Measurements from ENCODE around the gene CD46.

CD46 gene

DNA sequence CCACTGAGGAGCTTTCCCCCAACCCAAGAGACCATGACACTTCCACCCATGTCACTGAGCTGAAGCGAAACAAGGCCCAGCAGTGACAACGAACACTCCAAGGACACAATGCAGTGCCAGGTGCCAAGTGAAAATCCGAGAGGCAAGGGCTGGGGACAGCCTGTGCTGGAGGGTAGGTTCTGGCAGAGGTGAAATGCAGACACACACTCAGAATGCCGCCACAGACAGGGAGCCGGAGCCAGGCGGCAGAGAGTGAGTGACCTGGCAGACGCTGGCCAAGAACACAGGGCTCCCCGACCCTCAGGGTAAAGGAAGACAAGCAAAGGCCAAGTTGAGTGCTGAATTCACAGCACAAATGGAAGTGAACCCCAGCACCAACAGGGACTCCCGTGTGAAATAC lies 78.9 kb downstream of the CD46 start:
- Histone ChIP-seq H4K20me1 (ENCODE audit: control insufficient read depth, insufficient read depth, low read depth, low read length) (no peaks in the 10 kb centered on the region), H3K4me2 (ENCODE audit: low read length) (no peak overlapping the region), H3K36me3 (ENCODE audit: control insufficient read depth, low read length) (no peaks in the 10 kb centered on the region), H3K9me2 (replicated peaks; ENCODE audit: control insufficient read depth, low read length) (no peaks in the 10 kb centered on the region), H3K27ac (ENCODE audit: low read depth, low read length) (no peak overlapping the region), H3F3A (ENCODE audit: control insufficient read depth, insufficient read depth) (peaks cover 3% of the 10 kb centered on the region; the same call in 1 of the 2 replicates), H3K79me2 (ENCODE audit: control insufficient read depth, low read length) (no peaks in the 10 kb centered on the region), H3K27me3 (ENCODE audit: control insufficient read depth, low read length) (no peaks in the 10 kb centered on the region), H3K4me1 (ENCODE audit: control insufficient read depth, low read length) (peaks cover 26% of the 10 kb centered on the region), H3K4me3 (ENCODE audit: low read length) (no peak overlapping the region), H3K9me3 (ENCODE audit: control insufficient read depth, insufficient read depth, low read length) (no peaks in the 10 kb centered on the region)
- TF ChIP-seq, protein P1, sequence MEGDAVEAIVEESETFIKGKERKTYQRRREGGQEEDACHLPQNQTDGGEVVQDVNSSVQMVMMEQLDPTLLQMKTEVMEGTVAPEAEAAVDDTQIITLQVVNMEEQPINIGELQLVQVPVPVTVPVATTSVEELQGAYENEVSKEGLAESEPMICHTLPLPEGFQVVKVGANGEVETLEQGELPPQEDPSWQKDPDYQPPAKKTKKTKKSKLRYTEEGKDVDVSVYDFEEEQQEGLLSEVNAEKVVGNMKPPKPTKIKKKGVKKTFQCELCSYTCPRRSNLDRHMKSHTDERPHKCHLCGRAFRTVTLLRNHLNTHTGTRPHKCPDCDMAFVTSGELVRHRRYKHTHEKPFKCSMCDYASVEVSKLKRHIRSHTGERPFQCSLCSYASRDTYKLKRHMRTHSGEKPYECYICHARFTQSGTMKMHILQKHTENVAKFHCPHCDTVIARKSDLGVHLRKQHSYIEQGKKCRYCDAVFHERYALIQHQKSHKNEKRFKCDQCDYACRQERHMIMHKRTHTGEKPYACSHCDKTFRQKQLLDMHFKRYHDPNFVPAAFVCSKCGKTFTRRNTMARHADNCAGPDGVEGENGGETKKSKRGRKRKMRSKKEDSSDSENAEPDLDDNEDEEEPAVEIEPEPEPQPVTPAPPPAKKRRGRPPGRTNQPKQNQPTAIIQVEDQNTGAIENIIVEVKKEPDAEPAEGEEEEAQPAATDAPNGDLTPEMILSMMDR (IDR thresholded peaks at IDR 0.05; ENCODE audit: low read depth, low read length, poor library complexity, severe bottlenecking): no peak
- TF ChIP-seq EZH2phosphoT487 (IDR thresholded peaks at IDR 0.05; ENCODE audit: borderline replicate concordance, low read length): no peak

DNA sequence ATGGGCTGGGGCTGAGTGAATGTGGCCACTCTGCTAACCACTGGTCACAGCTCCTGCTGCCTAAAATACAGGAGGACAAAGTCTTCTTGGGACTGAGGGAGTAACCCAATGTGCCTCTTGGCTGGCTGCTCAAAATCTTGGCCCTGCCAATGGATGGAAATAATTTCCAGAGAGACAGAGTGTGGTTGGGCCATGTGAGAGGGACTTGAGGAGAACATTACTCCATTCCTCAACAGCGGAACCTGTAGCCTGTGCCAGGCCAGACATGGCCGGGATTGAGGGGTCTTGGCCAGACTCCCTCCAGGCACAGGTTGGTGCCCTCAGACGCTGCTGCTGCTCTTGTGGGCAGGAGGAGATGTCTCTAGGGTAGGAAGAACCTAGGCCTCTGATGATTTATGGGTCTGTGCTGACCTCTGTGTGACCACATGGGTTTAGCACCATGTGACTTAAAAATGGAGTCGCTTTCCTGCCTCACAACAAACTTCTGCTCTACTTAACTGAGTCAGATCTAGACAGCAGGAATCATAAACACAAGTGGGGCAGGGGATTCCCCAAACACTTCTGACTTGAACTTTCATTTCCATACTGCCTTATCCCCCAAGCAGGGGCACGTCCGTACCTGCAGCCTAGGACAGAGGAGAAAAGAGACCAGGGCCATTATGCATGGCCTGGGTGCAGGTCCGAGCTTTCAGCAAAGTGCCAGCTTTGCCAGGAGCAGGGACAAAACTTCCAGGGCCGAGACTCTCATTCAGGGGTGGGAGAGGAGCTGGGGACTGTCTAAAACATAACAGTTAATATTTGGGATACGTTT lies 79.9 kb downstream of the CD46 start:
- H4K20me1 ChIP-seq (ENCODE audit: control insufficient read depth, insufficient read depth, low read depth, low read length): no peaks in the 10 kb centered on the region
- peaks cover 17% of the 10 kb centered on the region for H3K4me1 ChIP-seq (ENCODE audit: control insufficient read depth, low read length)
- no peaks in the 10 kb centered on the region for H3K27me3 ChIP-seq (ENCODE audit: control insufficient read depth, low read length)
- no peak overlapping the region for H3K4me3 ChIP-seq (ENCODE audit: low read length)
- H3K79me2 ChIP-seq (ENCODE audit: control insufficient read depth, low read length): no peaks in the 10 kb centered on the region
- no peaks in the 10 kb centered on the region for H3K36me3 ChIP-seq (ENCODE audit: control insufficient read depth, low read length)
- no peaks in the 10 kb centered on the region for H3K9me3 ChIP-seq (ENCODE audit: control insufficient read depth, insufficient read depth, low read length)
- no peak overlapping the region for H3K27ac ChIP-seq (ENCODE audit: low read depth, low read length)
- H3F3A ChIP-seq (ENCODE audit: control insufficient read depth, insufficient read depth): no peaks in the 10 kb centered on the region
- H3K9me2 ChIP-seq (replicated peaks; ENCODE audit: control insufficient read depth, low read length): no peaks in the 10 kb centered on the region
- H3K4me2 ChIP-seq (ENCODE audit: low read length): no peak overlapping the region
- TF ChIP-seq, protein P1 (IDR thresholded peaks at IDR 0.05; ENCODE audit: low read depth, low read length, poor library complexity, severe bottlenecking): no peak
- TF ChIP-seq EZH2phosphoT487 (IDR thresholded peaks at IDR 0.05; ENCODE audit: borderline replicate concordance, low read length): no peak

DNA sequence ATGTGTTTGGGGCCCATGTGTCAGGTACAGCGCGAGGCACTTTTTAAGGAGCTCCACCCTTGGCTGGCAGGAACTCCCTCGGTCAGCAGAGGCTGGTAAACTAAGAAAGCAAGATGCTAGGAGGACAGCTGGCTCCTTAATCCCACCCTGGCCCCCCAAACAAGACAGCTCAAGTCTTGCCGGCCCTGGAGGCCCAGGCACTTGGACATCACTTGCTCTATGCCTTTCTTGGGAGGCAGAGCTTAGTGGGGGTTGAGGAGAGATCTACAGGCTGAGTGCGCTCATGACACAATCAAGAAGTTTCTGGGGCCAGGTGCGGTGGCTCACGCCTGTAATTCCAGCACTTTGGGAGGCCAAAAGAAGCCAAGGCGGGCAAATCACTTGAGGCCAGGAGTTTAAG lies 80.9 kb downstream of the CD46 start:
- peaks cover 9% of the 10 kb centered on the region for H3K4me1 ChIP-seq (ENCODE audit: control insufficient read depth, low read length)
- H3K79me2 ChIP-seq (ENCODE audit: control insufficient read depth, low read length): no peaks in the 10 kb centered on the region
- H3K9me2 ChIP-seq (replicated peaks; ENCODE audit: control insufficient read depth, low read length): no peaks in the 10 kb centered on the region
- no peaks in the 10 kb centered on the region for H3F3A ChIP-seq (ENCODE audit: control insufficient read depth, insufficient read depth)
- no peaks in the 10 kb centered on the region for H3K27me3 ChIP-seq (ENCODE audit: control insufficient read depth, low read length)
- TF ChIP-seq, protein P1 (IDR thresholded peaks at IDR 0.05; ENCODE audit: low read depth, low read length, poor library complexity, severe bottlenecking): no peak
- TF ChIP-seq EZH2phosphoT487 (IDR thresholded peaks at IDR 0.05; ENCODE audit: borderline replicate concordance, low read length): no peak
- no peak overlapping the region for H3K4me2 ChIP-seq (ENCODE audit: low read length)
- H3K36me3 ChIP-seq (ENCODE audit: control insufficient read depth, low read length): no peaks in the 10 kb centered on the region
- no peak overlapping the region for H3K4me3 ChIP-seq (ENCODE audit: low read length)
- no peaks in the 10 kb centered on the region for H4K20me1 ChIP-seq (ENCODE audit: control insufficient read depth, insufficient read depth, low read depth, low read length)
- no peaks in the 10 kb centered on the region for H3K9me3 ChIP-seq (ENCODE audit: control insufficient read depth, insufficient read depth, low read length)
- H3K27ac ChIP-seq (ENCODE audit: low read depth, low read length): no peak overlapping the region

Data from DOHH2 (cell line).